HG02610 (cell line): ENCODE results near the gene C16orf78.

ENCODE experiments used
- ATAC-seq: cut with Tn5 transposase; IDR thresholded peaks from one replicate; pipeline ENCODE4 v1.9.1; 2021; ENCODE audit warnings: mild to moderate bottlenecking, moderate library complexity; ENCODE audit not compliant: unreplicated experiment

Gene C16orf78, protein sequence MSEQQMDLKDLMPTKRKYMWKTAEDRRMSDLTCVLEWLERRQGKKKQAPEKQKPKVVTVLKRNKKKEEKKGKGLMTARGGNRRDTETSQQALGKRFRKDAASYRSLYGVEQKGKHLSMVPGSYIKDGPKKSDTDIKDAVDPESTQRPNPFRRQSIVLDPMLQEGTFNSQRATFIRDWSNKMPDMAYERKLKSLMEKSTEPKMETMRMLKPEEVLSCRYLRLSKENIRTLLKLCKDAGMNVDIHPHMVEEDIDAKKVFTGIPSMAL

DNA sequence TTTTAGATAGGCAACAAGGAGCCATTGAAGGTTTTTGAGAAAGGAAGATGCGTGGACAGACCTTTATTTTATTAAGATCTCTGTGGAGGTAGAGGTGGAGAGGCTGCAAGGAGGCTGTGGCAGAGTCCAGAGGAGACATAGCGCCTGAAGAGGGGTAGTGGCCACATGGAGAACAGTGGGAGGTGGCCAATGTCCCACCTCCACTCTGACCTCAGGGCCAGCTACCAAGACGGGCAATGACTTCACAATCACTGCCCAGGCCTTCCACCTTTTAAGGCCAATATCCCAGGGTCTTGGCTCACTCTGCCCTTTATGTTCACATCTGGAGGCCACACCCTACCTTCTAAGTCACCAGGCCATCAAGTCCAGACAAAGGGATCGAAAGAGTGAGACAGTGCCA, at the start of gene C16orf78:
C16orf78 (plus strand) TSS at position 301 of the 400 bp plus-strand sequence. CDS start 136 bp downstream, outside the sequence.
- ATAC-seq = no peak

DNA sequence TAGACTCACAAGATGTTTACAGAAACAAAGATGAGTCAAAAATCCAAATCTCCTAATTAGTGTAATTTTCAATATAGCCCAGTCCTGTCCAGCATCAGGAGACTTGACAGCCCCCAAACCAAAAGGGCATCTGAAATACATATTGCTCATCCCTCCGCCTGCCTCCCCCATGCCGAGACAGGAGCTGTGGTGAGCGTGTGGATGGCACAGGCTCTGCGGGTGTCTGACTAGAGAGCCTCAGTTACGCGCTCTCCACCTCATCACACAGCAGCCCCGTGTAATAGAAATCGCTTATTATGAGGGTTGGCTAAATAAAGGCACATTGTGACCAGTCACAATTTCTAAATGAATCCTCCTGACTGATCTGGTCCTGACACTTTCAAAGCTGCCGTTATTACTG, 48.9 kb upstream of the C16orf78 start:
- no peak for ATAC-seq

DNA sequence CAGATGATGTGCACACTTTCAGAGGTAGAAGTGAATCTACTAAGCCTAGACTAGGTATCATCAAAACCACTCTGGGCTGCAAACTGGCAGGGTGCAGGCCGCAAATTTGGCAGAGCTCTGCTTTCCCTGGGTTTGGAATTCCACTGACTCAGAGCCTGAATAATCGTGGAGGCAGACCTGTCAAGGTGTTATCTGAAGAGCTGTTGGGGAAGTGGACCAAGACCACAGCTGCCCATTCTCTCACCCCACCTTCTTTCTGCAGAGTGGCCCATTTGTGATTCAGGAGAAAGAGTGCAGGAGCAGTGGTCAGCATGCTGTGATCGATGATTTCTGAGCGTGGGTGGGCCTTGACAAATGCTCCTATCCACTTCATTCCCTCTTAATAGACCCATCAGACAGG, 46.1 kb upstream of the C16orf78 start:
- no peak for ATAC-seq

DNA sequence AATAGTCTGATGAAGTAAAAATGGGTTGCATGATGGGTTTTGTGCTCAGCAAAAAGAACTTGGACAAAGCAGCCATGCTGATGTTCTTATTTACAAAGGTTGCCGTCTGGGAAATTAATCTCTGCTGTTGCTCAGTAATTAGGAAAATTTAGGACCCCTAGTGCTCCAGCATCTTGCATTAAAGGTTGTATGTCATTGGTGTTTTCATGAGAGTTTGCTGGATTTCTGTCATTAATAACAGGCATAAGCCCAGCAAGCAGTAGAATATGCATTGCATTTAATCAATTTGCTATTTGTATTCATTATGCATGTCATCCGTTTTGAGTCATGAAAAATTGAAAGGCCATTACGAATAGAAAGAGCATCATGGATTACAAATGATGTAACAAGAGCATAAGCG, 45.3 kb upstream of the C16orf78 start:
- no peak for ATAC-seq

DNA sequence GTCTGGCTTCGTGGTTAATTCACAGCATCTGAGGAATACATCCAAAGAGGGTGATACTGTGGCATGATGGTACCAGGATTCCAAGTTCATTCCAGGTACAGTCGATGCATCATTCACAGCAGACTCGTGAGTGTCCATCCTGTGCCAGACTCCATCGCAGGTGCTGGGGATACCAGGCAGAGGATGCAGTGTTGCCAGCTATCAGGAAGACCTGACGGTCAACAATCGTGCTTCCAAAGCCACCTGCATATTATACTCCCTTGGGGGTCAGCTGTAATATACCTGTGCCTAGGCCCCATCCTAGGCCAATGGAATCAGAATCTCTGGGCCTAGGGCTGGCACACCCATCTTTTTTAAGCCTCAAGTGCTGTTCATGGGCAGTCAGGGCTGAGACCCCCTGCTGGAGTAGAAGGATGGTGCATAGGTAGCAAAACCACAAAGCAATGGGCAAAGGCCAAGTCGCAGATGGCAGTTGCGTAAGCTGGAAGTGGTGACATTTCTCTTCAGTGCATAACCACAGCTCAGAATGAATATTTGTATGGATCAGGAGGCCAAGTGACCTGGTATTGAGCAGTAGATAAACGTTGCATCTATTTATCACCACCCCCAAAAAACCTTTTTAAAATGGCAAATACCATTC, 42.9 kb upstream of the C16orf78 start:
- ATAC-seq = no peak

DNA sequence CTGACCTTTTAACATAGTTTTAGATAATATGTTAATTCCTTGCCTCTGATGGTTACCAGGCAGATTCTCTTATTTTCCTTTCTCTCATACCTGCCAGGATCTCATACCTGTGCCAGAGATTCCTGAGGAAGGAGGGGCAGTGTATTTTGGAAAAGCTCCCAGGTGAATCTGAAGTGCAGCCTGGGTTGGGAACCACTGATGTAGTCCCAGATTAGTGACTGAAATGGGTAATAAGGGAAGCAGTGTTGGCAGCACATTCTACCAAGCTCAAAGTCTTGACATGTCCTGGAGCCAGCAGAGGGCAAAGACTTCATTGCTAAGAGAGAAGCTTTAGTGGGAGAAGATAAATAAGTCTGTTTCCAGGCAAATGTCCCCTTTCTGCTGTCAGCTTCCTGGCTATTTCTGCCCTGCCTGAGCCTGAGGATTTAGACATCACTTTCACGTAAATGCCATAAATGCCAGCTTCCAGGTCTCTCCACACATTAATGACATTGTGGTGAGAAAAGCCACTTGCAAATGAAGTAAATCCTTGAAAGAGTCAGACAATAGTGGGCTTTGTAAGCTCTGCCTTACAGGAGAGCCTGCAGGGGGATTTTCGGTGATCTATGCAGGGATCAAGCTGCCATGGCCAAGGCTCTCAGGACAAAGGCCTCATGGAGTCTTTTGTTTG, 40.9 kb upstream of the C16orf78 start:
- no peak for ATAC-seq

DNA sequence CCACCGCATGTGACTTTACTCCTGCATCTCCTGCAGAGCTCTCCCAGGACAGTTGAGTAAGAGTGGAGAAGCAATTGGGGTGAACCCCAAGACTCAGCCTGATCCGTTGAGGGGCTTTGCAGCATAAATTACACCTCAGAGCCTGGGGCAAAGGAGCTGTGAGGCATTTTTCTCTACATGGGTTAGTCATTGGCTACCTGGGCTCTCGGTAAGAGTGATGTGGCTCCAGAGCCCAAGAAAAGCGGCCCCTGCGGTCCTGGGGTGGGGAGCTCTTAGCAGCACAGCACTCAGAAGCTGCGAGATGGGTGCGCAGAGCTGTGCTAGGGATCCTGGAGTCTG, 40.4 kb upstream of the C16orf78 start:
- no peak for ATAC-seq

DNA sequence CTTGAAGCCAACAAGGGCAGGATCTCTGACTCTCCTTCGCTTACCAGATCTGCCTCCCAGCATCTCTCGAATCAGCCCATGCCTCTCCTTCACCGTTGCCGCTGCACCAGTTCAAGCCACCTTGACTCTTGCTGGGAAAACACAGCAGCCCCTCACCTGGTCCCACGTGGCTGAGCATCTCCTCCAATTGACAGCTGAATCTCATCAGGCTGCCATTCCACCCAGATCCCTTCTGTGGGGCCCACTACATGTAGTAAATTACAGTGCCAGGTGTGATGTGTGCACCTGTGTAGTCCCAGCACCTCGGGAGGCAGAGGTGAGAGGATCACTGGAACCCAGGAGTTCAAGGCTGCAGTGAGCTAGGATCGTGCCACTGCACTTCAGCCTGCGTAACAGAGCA, 37.8 kb upstream of the C16orf78 start:
- no peak for ATAC-seq

DNA sequence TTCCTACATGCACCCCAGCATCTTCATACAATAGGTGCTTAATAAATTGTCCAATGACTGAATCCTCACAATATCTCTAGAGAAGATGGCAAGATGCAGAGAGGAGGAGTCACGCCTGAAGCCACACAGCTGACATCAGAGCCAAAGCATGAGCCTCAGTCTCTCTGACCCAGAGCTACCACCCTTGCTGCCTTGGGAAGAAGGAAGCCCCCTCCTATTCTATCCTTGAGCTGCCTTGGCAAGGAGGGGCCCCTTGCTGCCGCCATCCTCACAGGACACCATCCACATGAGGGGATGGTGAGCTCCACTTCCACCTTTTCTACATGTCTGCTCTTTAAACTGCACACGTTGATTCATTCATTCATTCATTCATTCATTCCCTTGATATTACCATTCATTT, 37.0 kb upstream of the C16orf78 start:
- no peak for ATAC-seq

DNA sequence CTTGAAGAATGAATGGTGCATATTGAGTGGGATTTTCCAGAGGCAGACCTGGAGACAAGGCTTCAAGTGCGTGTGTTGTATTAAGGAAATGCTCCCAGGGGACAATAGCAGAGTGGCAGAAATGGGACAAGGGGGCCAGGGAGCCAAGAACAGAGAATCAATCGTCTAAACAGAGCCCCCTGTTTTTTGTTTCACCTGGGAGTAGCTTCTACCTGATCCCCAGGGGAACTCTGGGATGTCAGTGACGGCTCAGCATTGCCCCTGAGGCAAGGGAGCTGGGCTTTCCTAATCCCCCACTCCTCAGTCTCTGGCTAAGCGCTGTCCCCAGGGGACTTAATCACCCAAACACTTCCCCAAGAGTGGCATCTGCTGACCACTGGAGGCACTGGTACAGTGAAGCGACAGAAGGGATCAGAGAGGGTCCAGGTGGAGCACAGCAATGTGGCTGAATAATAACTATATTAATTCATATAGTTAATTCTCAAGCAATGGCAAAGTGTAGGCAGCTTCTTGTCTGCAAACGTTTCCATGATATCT, 35.7 kb upstream of the C16orf78 start:
- no peak for ATAC-seq

DNA sequence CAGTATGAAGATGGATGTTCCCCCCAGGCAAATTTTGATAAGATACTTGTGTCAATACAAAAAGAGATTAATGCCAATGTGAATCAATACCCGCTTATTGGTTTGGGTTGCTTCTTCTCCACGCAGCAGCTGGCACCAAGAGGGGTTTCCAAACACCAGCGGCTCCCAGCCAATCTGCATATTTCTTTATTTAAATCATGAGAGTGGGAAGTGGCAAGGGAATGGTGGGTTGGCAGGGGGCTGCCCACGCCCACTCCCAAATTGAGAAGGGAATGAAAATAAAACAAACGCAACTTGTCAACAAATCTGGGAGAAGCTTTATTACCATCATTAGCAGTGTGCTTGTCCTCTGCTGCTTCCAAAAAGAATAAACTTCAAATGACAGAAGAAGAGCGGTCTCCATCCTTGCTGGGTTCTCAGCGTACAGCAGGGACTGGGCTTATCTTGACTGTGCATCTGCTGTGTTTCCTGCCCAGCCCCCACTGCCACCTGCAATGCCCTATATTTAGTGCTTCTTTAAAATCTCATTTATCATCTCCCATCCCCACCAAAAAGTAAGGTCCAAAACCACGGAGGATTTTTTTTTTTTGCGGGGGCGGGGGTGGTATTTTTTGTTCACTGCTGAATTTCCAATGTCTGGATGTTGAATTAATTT, 34.9 kb upstream of the C16orf78 start:
- no peak for ATAC-seq

DNA sequence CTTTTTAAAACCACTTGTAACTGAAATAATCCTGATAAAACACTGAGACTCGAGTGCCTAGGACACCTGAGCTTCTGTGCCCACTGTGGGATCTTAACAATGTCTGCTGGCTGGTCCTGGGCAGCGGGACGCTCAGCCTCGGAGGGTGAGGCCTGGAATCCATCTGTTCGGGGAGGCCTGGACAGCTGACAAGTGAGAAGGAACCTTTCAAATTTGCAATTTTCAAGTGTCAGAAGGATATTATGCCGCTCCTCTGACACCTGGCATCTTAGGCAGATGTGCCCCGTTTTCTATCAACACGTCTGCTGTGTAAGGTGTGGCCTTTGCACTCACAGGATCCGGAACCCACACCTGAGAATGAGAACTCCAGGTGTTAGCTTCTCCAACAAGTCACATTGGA, 33.1 kb upstream of the C16orf78 start:
- ATAC-seq = no peak

DNA sequence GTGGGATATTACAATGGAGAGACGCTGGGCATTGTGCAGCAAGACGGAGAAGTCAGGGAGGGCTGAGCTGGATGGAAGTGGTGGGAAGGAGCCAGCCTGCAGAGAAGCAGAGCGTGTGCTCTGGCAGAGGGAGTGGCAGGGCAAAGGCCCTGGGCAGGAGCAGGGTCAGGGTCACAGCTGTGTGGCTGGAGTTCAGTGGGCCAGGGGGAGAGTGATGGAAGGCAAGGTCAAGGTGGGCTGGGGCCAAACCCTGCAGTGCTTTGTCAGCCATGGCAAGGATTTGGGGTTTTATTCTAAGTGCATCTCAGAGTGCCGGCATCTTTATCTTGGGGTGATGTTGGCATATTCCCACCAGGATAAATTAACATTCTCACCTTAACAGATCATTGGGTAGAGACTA, 31.9 kb upstream of the C16orf78 start:
- no peak for ATAC-seq

DNA sequence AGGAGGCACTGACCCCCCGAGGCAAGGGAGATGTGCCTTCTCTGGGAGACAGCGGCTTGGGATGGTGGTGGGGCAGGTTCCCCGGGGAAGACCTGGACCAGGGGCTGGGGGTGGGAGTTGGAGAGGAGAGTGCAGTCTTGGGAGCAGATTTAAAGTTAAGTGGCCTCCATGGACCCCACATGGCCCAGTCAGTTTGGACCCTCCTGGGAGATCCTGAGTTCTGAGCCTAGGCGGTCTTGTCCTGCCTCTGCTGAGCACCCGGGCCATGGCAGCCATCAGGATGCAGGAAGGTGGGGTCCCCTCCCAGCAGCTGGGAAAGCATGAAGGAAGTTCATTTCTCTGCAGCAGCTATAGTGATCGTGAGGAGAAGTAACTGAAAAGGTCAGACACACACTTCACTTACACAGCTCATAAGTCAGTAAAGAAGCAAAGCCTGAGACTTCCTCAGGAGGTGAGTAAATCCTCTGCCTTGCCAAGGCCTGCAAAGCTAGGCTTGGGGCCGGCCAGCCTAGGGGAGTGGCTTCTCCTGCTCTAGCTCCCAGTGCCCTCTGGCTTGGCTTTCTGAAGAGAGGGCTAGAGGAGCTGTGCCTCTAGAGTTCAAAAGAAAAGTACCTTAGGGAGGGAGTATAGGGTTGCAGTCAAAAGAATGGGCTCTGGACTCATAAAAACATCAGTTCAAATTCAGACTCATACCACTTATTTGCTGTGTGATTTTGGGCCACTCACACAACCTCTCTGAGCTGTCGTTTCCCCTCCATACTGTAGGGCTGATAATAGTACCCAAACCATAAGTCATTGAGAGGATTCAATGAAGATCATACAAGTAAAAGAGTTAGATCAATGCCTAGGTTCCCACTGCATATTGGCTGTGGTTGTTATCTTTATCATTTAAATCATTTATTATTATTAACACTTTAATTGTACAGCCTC, 31.0 kb upstream of the C16orf78 start:
- no peak for ATAC-seq

DNA sequence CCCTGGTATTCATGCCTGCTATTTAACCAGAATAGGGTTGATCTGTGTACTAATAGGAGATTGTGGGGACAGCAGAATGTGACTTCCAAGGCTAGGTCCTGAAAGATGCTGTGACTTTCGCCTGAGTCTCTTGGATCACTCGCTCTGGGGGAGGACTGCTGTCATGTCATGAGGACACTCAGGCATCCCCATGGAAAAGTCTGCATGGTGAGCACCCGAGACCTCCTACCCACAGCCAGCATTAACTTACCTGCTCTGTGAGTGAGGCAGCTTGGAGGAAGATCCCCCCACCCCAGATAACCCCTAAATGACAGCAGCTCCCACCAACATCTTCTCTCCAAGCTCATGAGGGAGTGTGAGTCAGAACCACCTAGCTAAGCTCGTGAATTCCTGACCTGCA, 30.3 kb upstream of the C16orf78 start:
- ATAC-seq = no peak

DNA sequence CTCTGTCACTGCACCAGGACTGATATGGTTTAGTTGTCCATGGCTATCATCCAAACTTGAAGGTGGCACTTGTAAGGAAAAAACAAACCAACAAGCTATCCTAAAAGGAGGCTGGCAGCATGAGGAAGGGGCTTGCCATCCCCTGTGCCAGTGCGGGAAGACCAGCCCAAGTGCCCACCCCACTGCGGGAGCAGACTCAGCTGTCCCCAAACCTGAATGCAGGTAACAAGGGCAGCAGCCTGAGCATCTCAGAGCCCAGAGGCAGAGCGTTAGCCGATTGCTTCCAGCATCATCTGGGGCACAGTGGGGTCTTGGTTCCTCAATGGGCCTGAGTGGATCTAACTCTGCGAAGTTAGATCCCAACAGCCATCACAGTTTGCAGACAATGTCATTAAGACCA, 29.2 kb upstream of the C16orf78 start:
- no peak for ATAC-seq

DNA sequence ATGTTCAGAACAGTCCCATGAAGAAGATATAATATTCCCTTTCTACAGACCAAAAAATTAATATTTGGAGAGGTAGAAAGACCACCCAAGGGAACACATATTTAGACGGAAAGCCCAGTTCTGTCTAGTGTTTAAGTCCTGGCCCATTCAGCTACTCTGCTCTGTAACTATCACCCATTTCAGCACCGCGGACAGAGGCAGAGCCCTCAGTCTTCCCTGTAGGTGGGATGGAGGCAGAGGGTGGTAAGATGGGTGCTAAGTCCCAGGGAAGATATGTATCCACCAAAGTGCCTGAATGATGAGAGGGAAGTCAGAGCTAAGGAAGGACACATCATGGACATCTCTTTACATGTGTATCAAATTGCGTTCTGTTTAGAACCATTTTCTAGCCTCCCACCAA, 27.8 kb upstream of the C16orf78 start:
- ATAC-seq = no peak

DNA sequence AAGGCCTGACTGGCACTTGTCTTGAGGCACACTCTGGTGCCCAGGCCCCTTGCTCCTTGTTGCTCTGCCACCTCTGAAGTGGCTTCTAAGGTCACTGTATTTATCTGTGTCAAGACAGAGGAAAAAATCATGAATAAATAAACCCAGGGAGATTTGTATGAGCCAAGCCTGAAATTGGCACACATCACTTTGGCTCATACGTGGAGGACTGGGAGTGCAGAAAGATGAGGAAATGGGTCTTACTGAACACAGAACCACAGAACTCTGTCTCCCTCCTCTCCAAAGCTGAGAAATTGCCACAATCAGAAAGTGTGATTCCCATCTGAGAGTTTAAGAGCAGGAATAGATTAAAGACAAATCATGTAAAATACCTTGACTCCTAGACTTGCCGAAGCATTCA, 27.1 kb upstream of the C16orf78 start:
- no peak for ATAC-seq

DNA sequence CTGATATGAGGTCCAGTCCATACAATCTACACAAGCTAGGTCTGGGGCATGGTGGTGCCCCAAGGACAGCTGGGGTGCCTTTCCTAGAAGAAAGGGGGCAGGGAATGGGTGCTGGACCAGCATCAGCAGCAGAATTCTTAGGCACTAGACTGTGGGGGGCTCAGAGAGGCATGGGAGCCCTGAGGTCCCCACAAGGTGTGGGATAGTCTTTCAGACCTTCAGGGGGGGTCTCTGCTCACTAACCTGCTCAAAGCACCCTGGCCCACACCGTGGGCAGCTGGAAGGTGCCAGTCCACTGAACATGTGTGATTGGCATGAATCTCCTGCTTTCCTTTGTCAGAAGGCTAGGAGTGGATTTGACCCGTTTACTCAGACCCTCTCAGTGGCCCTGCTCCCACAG, 26.1 kb upstream of the C16orf78 start:
- no peak for ATAC-seq

DNA sequence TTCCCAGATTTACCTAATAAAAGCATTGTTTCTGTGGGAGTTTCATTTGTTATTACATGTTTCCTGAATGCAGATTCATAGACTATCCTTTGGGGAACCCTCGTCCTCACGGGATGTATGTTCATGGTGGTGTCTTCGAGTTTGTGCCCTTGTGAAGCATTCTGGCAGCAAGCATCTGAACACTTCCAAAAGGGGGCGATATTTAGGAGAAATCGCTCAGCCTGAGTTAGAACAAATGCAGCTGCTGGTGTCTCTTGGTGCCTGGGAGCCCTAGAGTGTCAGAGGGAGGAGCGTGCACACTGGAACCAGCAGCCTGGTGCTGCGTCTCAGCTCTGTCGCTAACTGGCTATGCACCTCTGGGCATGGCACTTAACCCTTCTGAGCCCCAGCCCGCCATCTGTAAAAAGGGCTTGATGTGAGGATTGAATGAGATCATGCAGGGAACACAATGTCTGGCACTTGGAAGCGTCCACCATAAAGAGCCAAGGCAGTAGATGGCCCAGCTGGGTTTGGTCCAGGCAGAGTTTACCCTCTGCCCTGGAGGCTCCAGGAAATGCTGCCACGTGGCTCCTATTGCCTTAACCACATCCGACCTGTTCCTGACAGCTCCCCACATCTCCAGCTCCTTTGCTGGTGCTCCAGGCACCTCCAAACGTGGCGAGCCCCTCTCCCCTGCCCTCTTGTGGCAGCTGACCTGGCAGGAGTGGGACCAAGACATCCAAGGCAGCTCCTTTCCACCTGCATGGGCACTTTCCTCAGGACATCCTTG, 25.0 kb upstream of the C16orf78 start:
- no peak for ATAC-seq
